Activated T-cell treated with anti-CD3 and anti-CD28 coated beads, Interleukin-2, amount 50 U/mL, for 24 hours (primary cell): ENCODE measurements around the gene SYDE2.
"Not testable (repeated sequence)": the region's sequence is repeated elsewhere in the genome, so short reads cannot be mapped to it uniquely, and the experiment has no call there.

Source experiments
- DNase-seq: peaks from one replicate; pipeline ENCODE4 v3.0.0-alpha.2; 2020
- H3K27ac Mint-ChIP-seq: 2 replicates; pipeline ENCODE4 v1.8.0; 2020; ENCODE audit warnings: mild to moderate bottlenecking, mixed read lengths
- H3K27me3 Mint-ChIP-seq: 2 replicates; pipeline ENCODE4 v1.8.0; 2020; ENCODE audit warnings: mixed read lengths
- H3K36me3 Mint-ChIP-seq: 2 replicates; pipeline ENCODE4 v1.8.0; 2020; ENCODE audit warnings: low read depth, mixed read lengths
- H3K4me1 Mint-ChIP-seq: 2 replicates; pipeline ENCODE4 v1.8.0; 2020; ENCODE audit warnings: low read depth, mixed read lengths
- H3K4me3 Mint-ChIP-seq: 2 replicates; pipeline ENCODE4 v1.8.0; 2020; ENCODE audit warnings: mild to moderate bottlenecking, moderate library complexity, mixed read lengths
- H3K9me3 Mint-ChIP-seq: 2 replicates; pipeline ENCODE4 v1.8.0; 2020; ENCODE audit warnings: mixed read lengths

Gene SYDE2, protein sequence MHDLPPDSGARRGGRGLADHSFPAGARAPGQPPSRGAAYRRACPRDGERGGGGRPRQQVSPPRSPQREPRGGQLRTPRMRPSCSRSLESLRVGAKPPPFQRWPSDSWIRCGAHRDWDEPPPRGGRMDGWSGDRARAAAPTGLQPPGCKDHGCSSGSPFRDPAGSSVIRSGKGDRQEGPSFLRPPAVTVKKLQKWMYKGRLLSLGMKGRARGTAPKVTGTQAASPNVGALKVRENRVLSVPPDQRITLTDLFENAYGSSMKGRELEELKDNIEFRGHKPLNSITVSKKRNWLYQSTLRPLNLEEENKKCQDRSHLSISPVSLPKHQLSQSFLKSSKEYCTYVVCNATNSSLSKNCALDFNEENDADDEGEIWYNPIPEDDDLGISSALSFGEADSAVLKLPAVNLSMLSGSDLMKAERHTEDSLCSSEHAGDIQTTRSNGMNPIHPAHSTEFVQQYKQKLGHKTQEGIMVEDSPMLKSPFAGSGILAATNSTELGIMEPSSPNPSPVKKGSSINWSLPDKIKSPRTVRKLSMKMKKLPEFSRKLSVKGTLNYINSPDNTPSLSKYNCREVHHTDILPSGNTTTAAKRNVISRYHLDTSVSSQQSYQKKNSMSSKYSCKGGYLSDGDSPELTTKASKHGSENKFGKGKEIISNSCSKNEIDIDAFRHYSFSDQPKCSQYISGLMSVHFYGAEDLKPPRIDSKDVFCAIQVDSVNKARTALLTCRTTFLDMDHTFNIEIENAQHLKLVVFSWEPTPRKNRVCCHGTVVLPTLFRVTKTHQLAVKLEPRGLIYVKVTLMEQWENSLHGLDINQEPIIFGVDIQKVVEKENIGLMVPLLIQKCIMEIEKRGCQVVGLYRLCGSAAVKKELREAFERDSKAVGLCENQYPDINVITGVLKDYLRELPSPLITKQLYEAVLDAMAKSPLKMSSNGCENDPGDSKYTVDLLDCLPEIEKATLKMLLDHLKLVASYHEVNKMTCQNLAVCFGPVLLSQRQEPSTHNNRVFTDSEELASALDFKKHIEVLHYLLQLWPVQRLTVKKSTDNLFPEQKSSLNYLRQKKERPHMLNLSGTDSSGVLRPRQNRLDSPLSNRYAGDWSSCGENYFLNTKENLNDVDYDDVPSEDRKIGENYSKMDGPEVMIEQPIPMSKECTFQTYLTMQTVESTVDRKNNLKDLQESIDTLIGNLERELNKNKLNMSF

DNA sequence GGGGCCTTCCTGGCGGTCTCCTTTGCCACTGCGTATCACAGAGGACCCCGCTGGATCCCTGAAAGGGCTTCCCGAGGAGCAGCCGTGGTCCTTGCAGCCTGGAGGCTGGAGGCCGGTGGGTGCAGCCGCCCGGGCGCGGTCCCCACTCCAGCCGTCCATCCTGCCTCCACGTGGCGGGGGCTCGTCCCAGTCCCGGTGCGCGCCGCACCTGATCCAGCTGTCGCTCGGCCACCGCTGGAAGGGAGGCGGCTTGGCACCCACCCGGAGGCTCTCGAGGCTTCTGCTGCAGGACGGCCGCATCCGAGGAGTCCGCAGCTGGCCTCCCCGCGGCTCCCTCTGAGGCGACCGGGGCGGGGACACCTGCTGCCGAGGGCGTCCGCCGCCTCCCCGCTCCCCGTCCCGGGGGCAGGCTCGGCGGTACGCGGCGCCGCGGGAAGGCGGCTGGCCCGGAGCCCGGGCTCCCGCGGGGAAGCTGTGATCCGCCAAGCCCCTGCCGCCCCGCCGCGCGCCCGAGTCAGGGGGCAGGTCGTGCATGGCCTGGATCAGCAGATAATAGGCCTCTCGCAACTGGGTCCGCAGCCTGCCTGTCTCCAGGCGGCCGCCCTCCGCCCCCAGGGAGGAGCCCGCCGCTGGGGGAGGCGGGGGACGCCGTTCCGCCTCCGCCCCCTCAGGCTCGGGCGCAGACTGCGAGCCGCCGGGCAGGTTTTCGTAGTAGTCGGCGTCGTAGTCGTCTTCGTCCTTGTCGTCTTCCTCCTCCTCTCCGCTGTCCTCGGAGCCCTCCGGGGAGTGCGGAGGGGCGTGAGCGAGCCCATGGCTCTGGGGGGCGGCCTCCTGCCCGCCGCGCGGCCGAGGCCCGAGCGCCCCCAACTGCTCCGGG, at the start of gene SYDE2:
Gene SYDE2 (minus strand): TSS at position 554 of the 877 bp plus-strand sequence. CDS start 20 bp downstream, at position 534.
- H3K9me3 Mint-ChIP-seq = no peaks in the 10 kb centered on the region
- peak within 1 kb of the TSS; percentile 91 for H3K4me3 Mint-ChIP-seq
- peak; percentile 82 for DNase-seq
- peaks cover 11% of the 10 kb centered on the region for H3K36me3 Mint-ChIP-seq
- H3K27ac Mint-ChIP-seq = peak within 1 kb of the TSS; percentile 92
- peaks cover 10% of the 10 kb centered on the region for H3K27me3 Mint-ChIP-seq
- peaks cover 36% of the 10 kb centered on the region for H3K4me1 Mint-ChIP-seq

DNA sequence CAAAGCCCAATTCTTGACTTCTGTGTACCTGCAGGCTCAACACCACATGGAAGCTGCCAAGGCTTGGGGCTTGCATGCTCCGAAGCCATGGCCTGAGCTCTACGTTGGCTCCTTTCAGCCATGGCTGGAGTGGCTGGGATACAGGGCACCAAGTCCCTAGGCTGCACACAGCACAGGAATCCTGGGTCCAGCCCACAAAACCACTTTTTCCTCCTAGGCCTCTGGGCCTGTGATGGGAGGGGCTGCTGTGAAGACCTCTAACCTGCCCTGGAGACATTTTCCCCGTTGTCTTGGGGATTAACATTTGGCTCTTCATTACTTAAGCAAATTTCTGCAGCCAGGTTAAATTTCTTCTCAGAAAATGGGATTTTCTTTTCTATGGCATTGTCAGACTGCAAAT, 48.2 kb upstream of the SYDE2 start:
- not testable (repeated sequence) for H3K27me3 Mint-ChIP-seq, H3K9me3 Mint-ChIP-seq
- peaks cover 44% of the 10 kb centered on the region for H3K36me3 Mint-ChIP-seq

DNA sequence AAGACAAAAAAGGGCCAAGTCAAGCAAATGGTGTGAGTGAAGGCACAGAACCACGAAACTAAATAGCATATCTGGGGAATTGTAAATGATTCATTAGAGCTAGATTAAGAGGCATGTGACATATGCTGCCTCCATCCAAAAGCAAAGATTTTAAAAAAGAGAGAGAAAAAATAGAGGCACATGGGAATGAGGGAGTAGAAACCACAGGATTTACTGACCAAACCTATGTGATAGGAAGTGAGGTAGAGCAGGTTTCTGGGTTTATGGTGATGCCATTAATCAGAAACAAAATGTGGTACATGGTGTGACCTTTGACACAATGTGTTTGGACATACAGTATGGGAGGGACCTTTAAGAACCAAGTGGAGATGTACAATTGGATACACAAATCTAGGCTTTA, 45.1 kb upstream of the SYDE2 start:
- peaks cover 16% of the 10 kb centered on the region for H3K36me3 Mint-ChIP-seq
- H3K4me1 Mint-ChIP-seq = peaks cover 7% of the 10 kb centered on the region
- H3K4me3 Mint-ChIP-seq = no peak overlapping the region
- peaks cover 3% of the 10 kb centered on the region for H3K9me3 Mint-ChIP-seq
- DNase-seq = no peak
- no peaks in the 10 kb centered on the region for H3K27me3 Mint-ChIP-seq
- H3K27ac Mint-ChIP-seq = no peak overlapping the region

More for the DNA sequence above, 48.2 kb upstream of the SYDE2 start:
- H3K4me3 Mint-ChIP-seq, H3K27ac Mint-ChIP-seq, DNase-seq: not testable (repeated sequence)
- peaks cover 17% of the 10 kb centered on the region for H3K4me1 Mint-ChIP-seq

DNA sequence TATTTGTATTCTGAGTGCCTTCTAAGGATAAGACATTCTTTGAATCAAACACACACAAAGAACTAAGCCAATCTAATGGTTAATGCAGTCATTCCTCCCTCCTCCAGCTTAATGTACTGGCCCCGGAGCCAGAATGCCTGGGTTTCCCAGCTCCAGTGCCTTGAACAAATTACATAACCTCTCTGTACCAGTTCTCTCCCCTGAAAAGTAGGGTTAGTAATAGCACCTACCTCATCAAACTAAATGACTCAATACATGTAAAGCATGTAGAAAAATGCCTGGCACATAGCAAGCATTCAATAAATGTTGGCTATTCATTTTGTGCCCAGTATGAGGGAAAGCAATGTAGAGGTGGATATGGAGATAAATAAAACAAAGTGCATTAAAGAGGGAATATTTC, 44.6 kb upstream of the SYDE2 start:
- Mint-ChIP-seq H3K4me1 (peaks cover 12% of the 10 kb centered on the region), H3K27ac (no peak overlapping the region), H3K36me3 (peaks cover 12% of the 10 kb centered on the region), H3K9me3 (peaks cover 3% of the 10 kb centered on the region), H3K27me3 (no peaks in the 10 kb centered on the region), H3K4me3 (no peak overlapping the region)
- DNase-seq = no peak

DNA sequence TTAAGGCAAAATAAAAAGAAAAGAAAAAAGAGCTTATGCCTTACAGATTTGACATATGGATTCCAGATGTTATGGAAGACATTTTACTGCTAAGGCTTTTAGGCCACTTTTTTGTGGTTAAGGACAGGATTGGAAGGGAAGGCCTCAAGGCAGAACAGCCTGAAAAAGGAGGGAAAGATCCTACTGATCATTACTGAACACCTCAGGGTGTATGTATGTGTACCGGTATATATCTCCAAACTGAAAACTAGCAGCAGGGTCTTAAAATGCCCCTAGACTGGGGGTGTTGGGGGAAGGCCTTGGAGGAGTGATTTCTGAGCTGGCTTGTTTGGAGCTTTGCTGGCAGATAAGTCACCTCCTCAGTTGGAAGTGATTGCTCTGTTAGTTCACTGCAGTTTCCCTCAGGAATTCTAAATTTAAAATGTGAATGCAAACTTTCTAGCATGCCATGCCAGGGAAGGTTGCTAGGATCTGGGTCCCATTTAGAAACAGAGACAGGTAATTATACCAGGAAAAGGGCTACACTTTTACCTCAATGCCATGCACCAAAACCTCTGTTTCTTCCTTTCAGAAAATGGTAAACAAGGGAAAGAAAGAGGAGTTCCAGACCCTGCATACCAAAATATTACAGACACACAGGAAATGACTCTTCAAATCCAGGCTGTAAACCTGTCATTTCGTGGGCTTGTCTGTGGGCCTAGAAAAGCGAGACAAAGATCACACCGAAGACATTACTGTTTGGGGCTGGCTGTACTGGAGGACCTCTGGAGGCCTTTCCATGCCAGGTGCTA, 43.6 kb upstream of the SYDE2 start:
- no peaks in the 10 kb centered on the region for H3K27me3 Mint-ChIP-seq

DNA sequence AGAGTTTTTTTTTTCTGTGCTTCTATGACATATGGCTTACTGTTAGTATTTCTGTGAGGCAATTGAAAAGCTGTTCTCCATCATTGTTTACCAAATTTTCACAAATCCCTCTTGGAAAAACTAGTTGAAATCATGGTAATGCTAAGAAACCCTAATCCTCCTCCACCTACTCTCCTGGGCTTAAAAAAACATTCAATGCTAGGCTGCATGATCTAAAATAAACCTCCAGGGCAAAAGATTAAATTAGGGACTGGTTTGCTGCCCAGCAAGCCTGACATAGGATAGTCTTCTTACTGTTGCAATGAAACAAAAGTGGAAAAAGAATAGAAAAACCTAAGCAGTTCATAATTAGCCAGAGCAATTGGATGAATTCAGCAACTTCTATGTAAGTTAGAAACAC, 42.6 kb upstream of the SYDE2 start:
- H3K4me3 Mint-ChIP-seq = no peak overlapping the region

More for the DNA sequence above, 43.6 kb upstream of the SYDE2 start:
- H3K9me3 Mint-ChIP-seq = peaks cover 2% of the 10 kb centered on the region
- peaks cover 14% of the 10 kb centered on the region for H3K4me1 Mint-ChIP-seq
- peaks cover 2% of the 10 kb centered on the region for H3K36me3 Mint-ChIP-seq
- H3K4me3 Mint-ChIP-seq = no peak overlapping the region
- DNase-seq = no peak
- no peak overlapping the region for H3K27ac Mint-ChIP-seq

DNA sequence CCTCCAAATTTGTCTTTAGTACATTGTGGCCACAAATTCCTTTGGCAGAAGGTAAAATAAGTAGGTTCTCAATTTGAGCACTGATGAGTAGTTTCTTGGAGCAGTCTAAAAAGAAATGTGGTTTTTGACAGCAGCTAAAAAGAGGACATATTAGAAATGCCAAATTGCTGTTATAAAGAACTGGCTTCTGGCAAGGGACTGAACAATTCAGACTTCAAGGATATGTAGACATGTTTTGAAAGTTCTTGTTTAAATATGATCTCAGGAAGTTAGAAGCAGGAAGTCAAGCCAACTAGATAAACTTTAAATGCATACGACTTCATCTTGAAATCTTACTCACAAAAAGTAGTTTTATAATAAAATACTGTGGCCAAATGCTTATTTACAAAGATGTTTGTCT, 39.8 kb upstream of the SYDE2 start:
- Mint-ChIP-seq H3K27me3 (peaks cover 11% of the 10 kb centered on the region), H3K9me3 (no peaks in the 10 kb centered on the region), H3K36me3 (no peaks in the 10 kb centered on the region), H3K27ac (peak overlapping the region; percentile 32), H3K4me1 (peaks cover 14% of the 10 kb centered on the region), H3K4me3 (no peak overlapping the region)
- DNase-seq = no peak

More for the DNA sequence above, 42.6 kb upstream of the SYDE2 start:
- no peaks in the 10 kb centered on the region for H3K36me3 Mint-ChIP-seq
- H3K27ac Mint-ChIP-seq = no peak overlapping the region
- H3K9me3 Mint-ChIP-seq = no peaks in the 10 kb centered on the region
- DNase-seq = no peak
- H3K27me3 Mint-ChIP-seq = no peaks in the 10 kb centered on the region
- H3K4me1 Mint-ChIP-seq = peaks cover 14% of the 10 kb centered on the region

DNA sequence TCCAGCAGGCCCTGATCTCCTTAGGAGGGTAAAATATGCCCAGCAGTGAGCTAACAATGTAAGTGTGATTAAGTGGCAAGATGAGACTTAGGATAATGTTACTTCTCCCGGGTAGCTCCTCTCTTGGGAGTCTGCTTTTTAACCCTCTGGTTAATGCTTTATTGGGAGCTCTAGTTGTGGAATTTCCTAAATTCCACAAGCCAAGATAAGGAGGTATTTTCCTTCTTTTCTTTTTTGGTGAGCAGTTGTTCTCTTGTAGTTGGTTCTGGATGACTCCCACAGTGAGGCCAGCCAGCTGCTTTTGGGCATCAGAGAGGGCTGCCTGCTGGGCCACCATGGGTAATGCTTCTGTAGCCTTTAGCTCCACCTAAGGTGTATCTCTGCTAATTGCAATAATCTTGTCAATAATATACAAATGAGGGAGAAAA, 39.4 kb upstream of the SYDE2 start:
- no peaks in the 10 kb centered on the region for H3K9me3 Mint-ChIP-seq
- DNase-seq = no peak
- H3K36me3 Mint-ChIP-seq = no peaks in the 10 kb centered on the region
- peaks cover 14% of the 10 kb centered on the region for H3K4me1 Mint-ChIP-seq
- peak overlapping the region; percentile 32 for H3K27ac Mint-ChIP-seq
- peaks cover 11% of the 10 kb centered on the region for H3K27me3 Mint-ChIP-seq
- no peak overlapping the region for H3K4me3 Mint-ChIP-seq

DNA sequence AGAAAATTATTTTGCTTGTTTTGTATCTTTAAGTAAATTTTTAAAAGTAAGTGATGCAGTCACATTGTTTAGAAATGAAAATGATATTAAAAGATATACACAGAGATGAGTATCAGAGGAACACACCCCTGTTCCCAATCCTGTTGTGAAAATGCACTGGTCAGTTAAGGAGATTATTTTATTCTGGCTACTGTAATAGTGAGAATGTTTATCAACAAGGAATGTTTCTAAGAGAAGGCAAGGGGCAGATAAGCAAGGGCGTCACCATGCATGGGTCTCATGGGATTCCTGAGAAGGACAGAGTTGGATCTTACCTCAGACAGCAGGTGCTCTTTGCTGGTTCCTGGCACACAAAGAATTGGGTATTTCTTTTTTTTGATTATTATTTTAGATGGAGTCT, 36.8 kb upstream of the SYDE2 start:
- H3K27ac Mint-ChIP-seq = no peak overlapping the region
- no peaks in the 10 kb centered on the region for H3K36me3 Mint-ChIP-seq
- no peak overlapping the region for H3K4me3 Mint-ChIP-seq
- H3K4me1 Mint-ChIP-seq = peaks cover 11% of the 10 kb centered on the region
- no peak for DNase-seq
- H3K27me3 Mint-ChIP-seq = peaks cover 11% of the 10 kb centered on the region
- H3K9me3 Mint-ChIP-seq = no peaks in the 10 kb centered on the region

DNA sequence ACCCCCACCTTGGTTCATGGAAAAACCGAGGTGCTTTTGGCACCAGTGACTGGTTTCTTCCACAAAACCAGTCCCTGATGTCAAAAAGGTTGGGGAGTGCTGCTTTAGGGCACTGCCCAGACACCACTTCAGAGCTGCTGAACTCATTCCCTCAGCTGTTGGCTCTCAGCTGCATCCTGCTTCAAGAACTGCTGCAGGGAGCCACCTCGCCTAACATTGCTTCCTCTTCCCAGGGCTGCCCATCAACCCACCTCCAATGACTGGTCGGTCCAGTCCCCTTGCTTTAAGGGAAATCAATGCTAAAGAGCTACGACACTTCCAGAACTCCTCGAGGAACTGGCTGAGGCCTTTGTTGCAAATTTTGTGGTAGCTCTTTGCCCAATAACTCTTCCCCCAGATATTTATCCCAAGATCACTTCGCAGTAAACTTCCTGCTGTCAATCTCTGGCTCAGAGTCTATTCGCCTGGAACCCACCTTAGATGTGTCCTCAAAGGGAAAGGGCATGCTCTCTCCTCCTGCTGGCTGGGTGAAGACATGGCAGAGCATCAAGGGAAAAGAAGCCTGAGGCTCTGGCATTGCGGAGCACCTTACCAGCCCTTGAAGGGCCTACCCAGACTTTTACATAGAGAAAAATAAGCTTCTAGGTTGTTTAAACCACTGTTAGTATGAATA, 29.6 kb upstream of the SYDE2 start:
- Mint-ChIP-seq H3K27me3 (no peaks in the 10 kb centered on the region), H3K27ac (no peak overlapping the region), H3K4me1 (no peaks in the 10 kb centered on the region), H3K4me3 (no peak overlapping the region), H3K36me3 (no peaks in the 10 kb centered on the region), H3K9me3 (no peaks in the 10 kb centered on the region)
- no peak for DNase-seq

DNA sequence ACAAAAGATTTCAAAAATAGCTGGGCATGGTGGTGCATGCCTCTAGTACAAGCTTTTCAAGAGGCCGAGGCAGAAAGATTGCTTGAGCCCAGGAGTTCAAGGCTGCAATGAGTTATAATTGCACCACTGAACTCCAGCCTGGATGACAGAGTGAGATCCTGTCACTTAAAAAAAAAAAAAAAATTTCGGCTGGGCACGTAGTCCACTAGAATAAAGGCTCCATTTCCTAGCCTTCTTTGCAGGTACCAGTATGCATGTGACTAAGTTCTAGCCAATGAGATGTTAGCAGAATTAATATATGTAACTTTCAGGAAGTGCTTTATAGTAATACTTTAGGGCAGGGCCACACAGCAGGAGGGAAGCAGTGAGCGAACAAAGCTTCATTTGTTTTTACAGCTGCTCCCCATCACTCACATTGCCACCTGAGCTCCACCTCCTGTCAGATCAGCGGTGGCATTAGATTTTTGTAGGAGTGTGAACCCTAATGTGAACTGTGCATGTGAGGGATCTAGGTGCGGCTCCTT, 28.8 kb upstream of the SYDE2 start:
- DNase-seq = no peak
- Mint-ChIP-seq H3K9me3 (no peaks in the 10 kb centered on the region), H3K27ac (no peak overlapping the region), H3K36me3 (no peaks in the 10 kb centered on the region), H3K27me3 (no peaks in the 10 kb centered on the region), H3K4me3 (no peak overlapping the region), H3K4me1 (no peaks in the 10 kb centered on the region)

DNA sequence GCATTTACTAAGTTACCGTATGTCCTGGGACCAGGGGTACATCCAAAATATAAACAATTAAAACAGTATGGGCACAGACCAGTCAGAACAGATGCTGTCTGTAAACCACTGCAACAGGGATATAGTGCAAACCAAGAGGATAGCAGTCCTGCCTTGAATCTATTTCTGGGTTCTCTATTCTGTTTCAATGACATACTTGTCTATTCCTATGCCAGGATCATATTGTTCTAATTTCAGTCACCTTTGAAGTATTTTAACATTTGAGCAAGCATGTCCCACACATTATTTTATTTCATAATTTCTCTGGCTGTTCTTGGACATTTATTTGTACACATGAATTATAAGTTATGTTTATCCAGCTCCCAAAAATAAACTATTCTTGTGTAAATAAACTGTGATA, 28.2 kb upstream of the SYDE2 start:
- DNase-seq = no peak
- Mint-ChIP-seq H3K36me3 (no peaks in the 10 kb centered on the region), H3K27ac (no peak overlapping the region), H3K27me3 (no peaks in the 10 kb centered on the region), H3K9me3 (no peaks in the 10 kb centered on the region), H3K4me1 (no peaks in the 10 kb centered on the region), H3K4me3 (no peak overlapping the region)
